HepG2 (cell line): ENCODE results near the gene PCDHGB2. TPM values are rescaled to one million over a fixed set of nuclear protein-coding genes. Genes with fewer than 3 reads are reported as not detected.
"Not testable (repeated sequence)": the region's sequence is repeated elsewhere in the genome, so short reads cannot be mapped to it uniquely, and the experiment has no call there.

Experiments
- ATAC-seq: fragments of 200-7000 bp; cut with Tn5 transposase; 3 replicates; pipeline ENCODE4 v1.9.1; 2020; ENCODE audit warnings: mild to moderate bottlenecking, moderate library complexity
- BruUV-seq: library from RNA; stranded (reverse); fragments of 400-500 nt; replicated peaks from 2 replicates; lab custom pipeline; 2021; lab: Mats Ljungman, UMichigan
- CTCF ChIA-PET: fragments of 300-600 bp; formaldehyde crosslinking; extraction: SDS; loops from one replicate; lab custom pipeline; 2021; ENCODE audit warnings: low total read pairs, inconsistent platforms, low intra/inter-chr PET ratio; lab: Yijun Ruan, JAX
- POLR2A ChIA-PET: fragments of 350-600 bp; sonication (Branson Sonifier 250); formaldehyde crosslinking; loops from one replicate; lab custom pipeline; 2020; ENCODE audit warnings: antibody characterized with exemption, inconsistent platforms; lab: Yijun Ruan, JAX
- DNase-seq: peaks from one replicate; pipeline ENCODE4 v3.0.0-alpha.2; 2015; ENCODE audit warnings: low spot score
- FAIRE-seq: peaks from 3 replicates; lab custom pipeline; 2011; peaks lifted over from hg19 to GRCh38; lab: Jason Lieb, UNC
- H2AFZ ChIP-seq: one replicate; pipeline ENCODE4 v1.6.1; 2011; ENCODE audit warnings: low read length, inconsistent platforms
- H3K27ac ChIP-seq: fragments of 300-600 bp; 3 replicates; pipeline ENCODE4 v1.8.0; 2011; ENCODE audit warnings: mixed run types, mild to moderate bottlenecking, mixed read lengths, low read length, inconsistent platforms; ENCODE audit not compliant: insufficient read depth; ENCODE audit errors: extremely low read length
- H3K27me3 ChIP-seq, 2 experiments: fragments of 200-600 bp in 1 of 2; 2 replicates in 1 of 2; 3 replicates in 1 of 2; pipeline versions ENCODE4 v1.6.0 to v1.8.0; 2011; ENCODE audit warnings: low read length in 2 of 2, mild to moderate bottlenecking in 2 of 2, moderate library complexity in 2 of 2, inconsistent platforms in 1 of 2; ENCODE audit not compliant: insufficient read depth in 2 of 2, control insufficient read depth in 1 of 2
- H3K36me3 ChIP-seq, 2 experiments: fragments of 200-600 bp in 1 of 2; replicated peaks in 1 of 2; 2 replicates in 1 of 2; 3 replicates in 1 of 2; pipeline versions ENCODE4 v1.5.1 to v1.8.0; 2011; ENCODE audit warnings: low read length in 2 of 2, inconsistent platforms in 1 of 2; ENCODE audit not compliant: insufficient read depth in 2 of 2, control insufficient read depth in 1 of 2
- H3K4me1 ChIP-seq: 2 replicates; pipeline ENCODE4 v1.5.1; 2012; ENCODE audit warnings: low read length, inconsistent platforms; ENCODE audit not compliant: insufficient read depth
- H3K4me2 ChIP-seq: 2 replicates; pipeline ENCODE4 v1.6.0; 2011; ENCODE audit warnings: low read depth, low read length, inconsistent platforms
- H3K4me3 ChIP-seq, 3 experiments: fragments of 200-600 bp in 1 of 3; sonication (generic), shearing (Covaris generic) in 1 of 3; replicated peaks in 1 of 3; 2 replicates each; pipeline ENCODE4 v1.5.1; 2011 to 2016; ENCODE audit warnings: low read length in 3 of 3, inconsistent platforms in 2 of 3, low read depth in 2 of 3, mild to moderate bottlenecking in 2 of 3, control low read depth in 1 of 3, mixed read lengths in 1 of 3; ENCODE audit not compliant: insufficient read depth in 1 of 3
- H3K79me2 ChIP-seq: one replicate; pipeline ENCODE4 v1.6.1; 2011; ENCODE audit warnings: low read length, inconsistent platforms; ENCODE audit not compliant: insufficient read depth
- H3K9ac ChIP-seq: 2 replicates; pipeline ENCODE4 v1.6.0; 2011; ENCODE audit warnings: mild to moderate bottlenecking, low read depth, low read length, inconsistent platforms; ENCODE audit not compliant: insufficient read depth
- H3K9me3 ChIP-seq: 2 replicates; pipeline ENCODE4 v1.5.1; 2012; ENCODE audit warnings: mild to moderate bottlenecking, low read length
- H4K20me1 ChIP-seq: 2 replicates; pipeline ENCODE4 v1.6.0; 2011; ENCODE audit warnings: inconsistent platforms, mild to moderate bottlenecking, low read length, moderate library complexity; ENCODE audit not compliant: insufficient read depth
- ARID2 ChIP-seq: sonication (generic); formaldehyde crosslinking; IDR thresholded peaks from 2 replicates; pipeline ENCODE4 v1.8.1; 2022; ENCODE audit warnings: mild to moderate bottlenecking, missing genetic modification reagents, borderline replicate concordance
- HOMEZ ChIP-seq: IDR thresholded peaks from 2 replicates; pipeline ENCODE4 v1.6.1; 2016; ENCODE audit warnings: low read depth
- MAFK ChIP-seq, 2 experiments: IDR thresholded peaks in 1 of 2; conservative IDR thresholded peaks in 1 of 2; 2 replicates each; pipeline ENCODE4 v1.6.1; 2011; ENCODE audit warnings: improper control_type of control experiment in 2 of 2, low read length in 2 of 2
- SIX1 ChIP-seq: sonication (generic); formaldehyde crosslinking; IDR thresholded peaks from 2 replicates; pipeline ENCODE4 v1.4.0; 2020; ENCODE audit warnings: missing genetic modification reagents, borderline replicate concordance
- ZNF607 ChIP-seq: sonication (generic); formaldehyde crosslinking; IDR thresholded peaks from 2 replicates; pipeline ENCODE4 v1.5.1; 2020; ENCODE audit warnings: missing genetic modification reagents, mild to moderate bottlenecking, borderline replicate concordance
- ZNF672 ChIP-seq: sonication (generic); formaldehyde crosslinking; IDR thresholded peaks from 2 replicates; pipeline ENCODE4 v1.8.1; 2022; ENCODE audit warnings: missing genetic modification reagents
- ZNF713 ChIP-seq: sonication (generic); formaldehyde crosslinking; IDR thresholded peaks from 2 replicates; pipeline ENCODE4 v1.4.0; 2020; ENCODE audit warnings: mild to moderate bottlenecking, missing genetic modification reagents
- ZNF768 ChIP-seq: sonication (generic); formaldehyde crosslinking; IDR thresholded peaks from 2 replicates; pipeline ENCODE4 v1.4.0; 2020; ENCODE audit warnings: missing genetic modification reagents
- WGBS: methylation state at CpG from one replicate; pipeline ENCODE4 v1.1.6; 2017; ENCODE audit warnings: low lambda C conversion rate; 5-methylcytosine and 5-hydroxymethylcytosine counted together
- in situ Hi-C: cut with HindIII; loops from 2 replicates; pipeline ENCODE4 v1.10.0; 2017; ENCODE audit warnings: low pct_unique_long_range_greater_than_20kb; ENCODE audit not compliant: extremely low pct_ligation_motif_present
- intact Hi-C: fragments of 100-400 bp; cut with micrococcal nuclease; formaldehyde crosslinking; loops from one replicate; pipeline ENCODE4 v1.10.0; 2022; ENCODE audit not compliant: unreplicated experiment
- polyA plus RNA-seq, 8 experiments: library from polyadenylated mRNA; depleted of rRNA in 3 of 8; stranded (reverse) in 7 of 8; unstranded in 1 of 8; fragments of >200 nt; fragmentation: Illumina TruSeq in 4 of 8; extraction: Trizol in 4 of 8; gene quantifications; 2 replicates each; pipeline versions ENCODE4 v1.2.1 to v1.2.3, GENCODE V29; 2011 to 2016; ENCODE audit warnings: low read depth in 4 of 8, missing spikeins in 1 of 8, mixed read lengths in 1 of 8; ENCODE audit not compliant: insufficient read depth in 1 of 8
- total RNA-seq, 5 experiments: library from RNA; depleted of rRNA; stranded (reverse); fragments of >200 nt; fragmentation: Illumina TruSeq; extraction: Trizol; gene quantifications; 2 replicates each; pipeline ENCODE4 v1.2.3, GENCODE V29; 2016; ENCODE audit warnings: low read depth in 1 of 5

The PCDHGB2 gene
- total and polyA plus RNA-seq, 2 of the 13 experiments (the other 11 are each of a cell fraction or from before 2014, with no cell fraction given): 0.64 to 0.82 TPM

DNA sequence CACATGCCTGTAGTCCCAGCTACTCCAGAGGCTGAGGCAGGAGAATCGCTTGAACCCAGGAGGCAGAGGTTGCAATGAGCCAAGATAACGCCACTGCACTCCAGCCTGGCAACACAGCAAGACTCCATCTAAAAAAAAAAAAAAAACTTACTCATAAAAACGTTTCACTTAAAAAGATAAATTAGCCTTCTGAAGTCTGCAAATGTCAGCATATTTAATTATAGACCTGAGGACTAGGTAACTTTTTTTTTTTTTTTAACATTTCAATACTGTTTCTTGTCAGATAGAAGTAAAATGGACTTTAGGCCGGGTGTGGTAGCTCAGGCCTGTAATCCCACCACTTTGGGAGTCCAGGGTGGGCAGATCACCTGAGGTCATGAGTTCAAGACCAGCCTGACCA is 42.8 kb upstream of the PCDHGB2 start:
- H3K4me1 ChIP-seq: peaks cover 26% of the 10 kb centered on the region
- POLR2A ChIA-PET, H4K20me1 ChIP-seq, BruUV-seq, H2AFZ ChIP-seq, intact Hi-C loops, ATAC-seq, H3K27ac ChIP-seq, H3K4me2 ChIP-seq, CTCF ChIA-PET, DNase-seq, H3K27me3 ChIP-seq, H3K9ac ChIP-seq, H3K4me3 ChIP-seq, in situ Hi-C loops: not testable (repeated sequence)
- peaks cover 53% of the 10 kb centered on the region for H3K9me3 ChIP-seq
- WGBS: 88% methylated on average over 4 of the region's 4 CpGs
- H3K36me3 ChIP-seq: peaks cover 4 to 14% of the 10 kb centered on the region in 2 experiments
- peak in 1 of 2 experiments; percentile 54; a peak in 3 of 4 replicates for TF ChIP-seq MAFK (conservative IDR thresholded peaks at IDR 0.05 in 1 of 2, IDR thresholded peaks at IDR 0.05 in 1 of 2; ENCODE audit: low read length in 2 of 2)
- TF ChIP-seq, all 625 proteins: peak for 1; not testable (repeated sequence) for 624
- peaks cover 23% of the 10 kb centered on the region for H3K79me2 ChIP-seq
- FAIRE-seq: not testable (repeated sequence)

DNA sequence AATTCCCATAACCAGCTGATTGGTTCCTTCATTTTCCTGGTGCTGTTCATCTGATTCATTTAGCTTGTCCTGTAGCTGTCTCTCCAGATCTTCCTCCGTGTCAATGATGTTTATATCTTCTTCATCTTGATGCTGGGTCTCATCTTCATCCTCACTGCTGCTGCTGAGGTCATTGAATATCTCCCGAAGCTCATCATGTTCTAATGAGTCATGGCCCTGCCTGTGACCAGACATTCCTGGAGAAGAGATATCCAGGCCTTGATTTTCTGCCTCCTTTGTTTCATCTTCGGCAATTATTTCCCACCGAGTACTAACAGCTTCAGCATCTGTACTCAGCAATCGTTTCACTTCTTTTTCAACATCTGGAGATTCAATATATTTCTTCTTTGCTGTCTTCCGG is 40.6 kb upstream of the PCDHGB2 start:
- no peak for FAIRE-seq
- Histone ChIP-seq H3K79me2 (peaks cover 23% of the 10 kb centered on the region), H4K20me1 (no peaks in the 10 kb centered on the region), H3K4me1 (peaks cover 26% of the 10 kb centered on the region), H3K9me3 (peaks cover 48% of the 10 kb centered on the region), H3K27ac (no peak overlapping the region), H3K36me3 (peaks cover 4 to 14% of the 10 kb centered on the region in 2 experiments), H2AFZ (no peak overlapping the region), H3K4me2 (peak overlapping the region; percentile 75), H3K27me3 (no peaks in the 10 kb centered on the region; a peak in 1 of 5 replicates)
- ATAC-seq: no peak
- in situ Hi-C loops: no loop called here
- ChIA-PET POLR2A (no interaction called here), CTCF (no interaction called here)
- no TSS peak for BruUV-seq
- DNase-seq: no peak
- TF ChIP-seq ZNF607 (CRISPR knock-in tag) (no peak), ZNF672 (CRISPR knock-in tag) (no peak), HOMEZ (CRISPR knock-in tag) (no peak), ARID2 (no peak), SIX1 (CRISPR knock-in tag) (no peak), ZNF768 (CRISPR knock-in tag) (no peak), ZNF713 (CRISPR knock-in tag) (no peak)
- TF ChIP-seq, all 625 proteins: peak for 0
- 96% methylated on average over 6 of the region's 6 CpGs for WGBS
- H3K9ac ChIP-seq: no peak overlapping the region
- H3K4me3 ChIP-seq: no peak overlapping the region; a peak in 1 of 6 replicates
- intact Hi-C loops: no loop called here
